Measurements from ENCODE around the gene MED28.
A peak's percentile ranks its signal among the peaks of the same experiment; 100 is the strongest.
"Not testable (repeated sequence)": the region's sequence is repeated elsewhere in the genome, so short reads cannot be mapped to it uniquely, and the experiment has no call there.

The MED28 gene

DNA sequence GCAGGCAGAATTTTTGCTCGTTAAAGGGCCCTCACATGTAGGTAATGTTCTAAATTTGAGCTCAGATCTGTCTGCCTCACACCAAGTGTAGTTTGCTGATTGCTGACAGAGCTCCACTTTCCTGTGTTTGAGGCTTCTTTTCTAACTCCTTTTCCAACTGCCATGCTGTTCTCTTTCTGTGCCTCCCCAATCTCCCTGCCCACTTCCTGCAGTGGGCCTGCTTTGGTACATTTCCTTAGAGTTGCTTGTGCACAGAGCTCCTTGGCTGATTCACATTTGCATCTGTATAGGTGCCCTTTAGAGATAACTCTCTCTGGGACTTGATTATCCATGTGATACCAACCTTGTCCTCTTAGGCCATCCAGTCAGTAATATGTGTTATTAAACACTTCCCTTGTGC lies 4.5 kb downstream of the MED28 start:
- no peak for DNase-seq (ENCODE audit: low spot score)

DNA sequence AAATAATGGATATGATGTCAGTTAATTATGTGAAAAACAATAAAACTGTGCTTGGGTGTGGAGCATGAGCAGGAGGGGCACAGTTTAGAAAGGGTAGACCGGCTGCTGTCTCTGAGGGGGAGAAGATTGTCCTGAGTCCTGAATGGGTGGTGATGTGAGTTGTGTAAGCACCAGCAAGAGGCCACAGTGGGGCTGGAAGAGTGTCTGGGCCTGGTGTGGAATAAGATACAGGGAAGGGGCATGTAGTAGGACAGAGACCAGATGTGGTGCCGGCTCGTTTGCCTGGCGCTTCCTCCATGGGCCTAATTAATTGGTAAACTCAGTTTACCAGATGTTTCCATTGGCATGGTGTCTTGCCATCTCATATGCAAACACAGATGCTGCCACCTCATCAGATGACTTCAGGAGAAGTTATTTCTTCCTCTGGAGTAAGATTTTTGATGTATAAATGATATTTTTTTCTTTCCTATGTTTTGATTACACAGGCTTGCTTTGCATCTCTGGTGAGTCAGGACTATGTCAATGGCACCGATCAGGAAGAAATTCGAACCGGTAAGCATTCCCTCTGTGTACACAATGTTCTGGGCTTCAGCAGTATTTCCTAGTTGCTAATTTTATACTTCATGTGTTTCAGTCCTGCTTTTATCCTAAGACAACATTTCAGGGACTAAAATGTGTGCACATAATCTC lies 5.1 kb downstream of the MED28 start:
- no peak for DNase-seq (ENCODE audit: low spot score)

DNA sequence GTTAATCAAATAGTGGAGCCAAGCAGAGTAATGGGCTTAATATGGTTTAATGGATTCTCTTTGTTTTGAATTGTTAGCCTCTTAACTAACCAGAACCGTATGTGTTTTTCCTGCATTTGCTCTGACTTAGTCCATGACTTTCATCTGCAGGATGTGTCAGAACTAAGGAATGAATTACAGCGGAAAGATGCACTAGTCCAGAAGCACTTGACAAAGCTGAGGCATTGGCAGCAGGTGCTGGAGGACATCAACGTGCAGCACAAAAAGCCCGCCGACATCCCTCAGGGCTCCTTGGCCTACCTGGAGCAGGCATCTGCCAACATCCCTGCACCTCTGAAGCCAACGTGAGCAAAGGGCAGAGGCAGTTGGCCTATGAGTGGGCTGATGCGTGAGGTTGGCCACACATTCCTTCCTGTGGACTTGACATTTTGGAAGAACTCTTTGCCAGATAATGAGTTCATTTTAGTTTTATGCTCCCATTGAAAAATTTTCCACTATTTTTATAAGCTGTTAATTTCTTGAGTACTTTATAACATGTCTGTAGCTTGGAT lies 9.1 kb downstream of the MED28 start:
- DNase-seq (ENCODE audit: low spot score), result no peak

DNA sequence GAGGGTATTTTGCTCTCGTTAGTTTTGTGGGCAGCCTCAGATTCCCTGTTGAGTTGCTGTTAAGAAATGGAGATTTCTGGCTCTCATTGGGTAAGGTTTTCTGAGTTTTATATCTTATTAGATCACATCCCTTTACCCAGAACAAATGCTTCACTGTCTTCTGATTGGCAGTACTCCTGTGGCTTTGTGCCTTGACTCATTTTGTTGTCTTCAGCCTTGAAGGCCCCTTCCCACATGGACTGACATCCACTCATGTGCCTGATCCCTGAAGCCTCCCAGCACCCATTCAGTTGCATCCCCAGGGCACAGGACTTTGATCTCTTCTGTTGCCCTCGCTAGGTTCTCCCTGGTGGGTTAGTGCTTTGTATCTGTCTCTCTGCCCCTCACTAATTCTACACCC lies 10.4 kb downstream of the MED28 start:
- DNase-seq (ENCODE audit: low spot score), result no peak

DNA sequence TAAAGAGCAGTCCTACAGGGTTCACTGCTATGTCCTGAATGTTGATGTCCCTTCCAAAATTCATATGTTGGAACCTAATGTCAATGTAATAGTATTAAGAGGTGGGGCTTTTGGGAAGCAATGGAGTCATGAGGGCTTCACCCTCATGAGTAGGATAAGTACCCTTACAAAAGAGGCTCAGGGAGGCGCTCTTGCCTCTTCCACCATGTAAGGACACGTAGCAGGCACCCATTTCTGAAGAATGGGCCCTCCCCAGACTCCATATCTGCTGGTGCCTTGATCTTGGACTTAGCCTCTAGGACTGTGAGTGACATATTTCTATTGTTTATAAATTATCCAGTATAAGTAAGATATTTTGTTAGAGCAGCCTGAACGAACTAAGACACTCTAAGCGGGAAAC lies 15.8 kb downstream of the MED28 start:
- DNase-seq (ENCODE audit: low spot score), result no peak

DNA sequence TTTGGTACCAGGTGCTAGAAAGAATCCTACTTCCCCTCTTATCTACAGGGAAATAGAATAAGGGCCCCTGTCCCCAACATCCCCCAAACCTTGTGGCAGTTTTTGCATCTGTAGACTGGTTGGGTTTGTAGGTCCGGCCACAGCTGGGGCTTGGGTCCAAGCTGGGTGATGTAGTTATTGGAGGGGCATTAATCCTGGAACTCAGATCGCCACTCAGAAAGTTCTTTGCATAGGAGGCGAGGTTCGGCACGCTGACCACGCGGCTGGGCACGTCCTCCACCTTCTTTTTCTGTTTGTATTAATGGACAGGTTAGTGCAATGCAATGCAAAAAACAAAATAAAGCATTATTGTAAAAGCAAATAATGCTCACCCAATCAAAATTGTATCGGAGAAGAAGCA lies 19.2 kb downstream of the MED28 start:
- no peak for DNase-seq (ENCODE audit: low spot score)

DNA sequence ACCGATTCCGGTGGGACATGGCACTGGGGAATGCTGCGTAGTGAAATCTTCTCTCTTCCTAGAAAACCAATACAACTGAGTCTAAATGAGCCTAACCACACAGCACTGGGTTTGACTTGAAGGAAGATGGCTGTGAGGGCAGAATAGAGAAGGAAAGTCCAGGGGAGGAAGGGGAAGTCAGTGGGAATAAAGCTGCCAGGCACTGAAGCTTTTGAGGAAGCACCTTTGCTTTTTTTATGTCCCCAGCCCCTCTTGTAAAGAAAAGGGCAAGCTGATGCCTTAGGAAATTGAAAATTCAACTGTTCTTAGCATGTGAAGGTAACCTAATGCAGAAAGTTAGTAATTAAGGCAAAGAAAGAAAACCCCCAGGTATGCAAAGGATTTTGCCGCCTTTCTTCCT lies 20.6 kb downstream of the MED28 start:
- DNase-seq (ENCODE audit: low spot score), result no peak

DNA sequence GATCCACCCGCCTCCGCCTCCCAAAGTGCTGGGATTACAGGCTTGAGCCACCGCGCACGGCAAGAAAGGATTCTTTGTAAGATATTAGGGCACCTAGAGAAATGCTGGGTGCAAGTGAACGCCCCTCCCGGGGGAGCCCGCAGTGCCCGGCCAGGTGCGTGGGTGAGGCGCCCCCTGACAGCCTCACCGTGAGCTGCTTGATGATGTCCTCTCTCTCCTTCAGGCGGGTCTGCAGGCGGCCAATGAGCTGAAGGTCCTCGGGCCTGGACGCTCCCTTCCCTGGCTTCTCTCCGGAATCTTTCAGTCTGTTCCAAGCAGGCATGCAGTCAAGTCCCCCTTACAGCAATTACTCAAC lies 21.9 kb downstream of the MED28 start:
- no peak for DNase-seq (ENCODE audit: low spot score)

DNA sequence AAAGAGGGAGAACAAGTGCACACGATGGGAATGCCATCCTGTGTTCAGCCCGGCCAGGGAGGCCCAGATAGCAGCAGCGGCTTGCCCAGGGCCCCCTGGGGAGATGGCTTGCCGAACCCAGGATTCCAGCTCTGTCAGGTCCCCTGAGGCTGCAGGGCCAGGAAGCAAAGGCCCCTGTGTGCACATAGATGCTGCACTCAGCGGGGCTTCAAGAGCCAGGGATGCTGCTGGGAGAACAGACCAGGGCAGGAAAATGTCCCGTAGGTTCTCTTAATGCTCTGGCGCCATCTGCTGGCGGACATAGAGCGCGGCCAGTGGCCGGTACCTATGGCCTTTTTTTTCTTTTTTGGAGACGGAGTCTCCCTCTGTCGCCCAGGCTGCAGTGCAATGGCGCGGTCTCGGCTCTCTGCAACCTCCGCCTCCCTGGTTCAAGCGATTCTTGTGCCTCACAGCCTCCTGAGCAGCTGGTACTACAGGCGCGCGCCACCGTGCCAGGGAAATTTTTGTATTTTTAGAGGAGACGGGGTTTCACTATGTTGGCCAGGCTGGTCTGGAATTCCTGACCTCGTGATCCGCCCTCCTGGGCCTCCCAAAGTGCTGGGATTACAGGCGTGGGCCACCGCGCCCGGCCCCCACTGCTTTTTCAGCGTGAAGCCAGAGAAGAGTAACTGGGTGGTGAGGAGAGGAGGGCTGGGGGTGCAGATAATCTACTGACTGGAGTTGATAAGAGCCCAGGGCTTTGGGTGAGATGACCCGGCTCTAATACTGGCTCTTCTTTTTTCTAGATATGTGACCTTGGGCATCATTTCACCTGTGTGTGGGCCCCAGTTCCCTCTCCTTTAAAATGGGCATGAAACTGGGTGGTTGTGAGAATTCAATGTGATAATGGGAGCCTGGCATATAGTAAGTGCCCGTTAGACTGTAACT lies 22.5 kb downstream of the MED28 start:
- peak; percentile 49 for DNase-seq (ENCODE audit: low spot score)

DNA sequence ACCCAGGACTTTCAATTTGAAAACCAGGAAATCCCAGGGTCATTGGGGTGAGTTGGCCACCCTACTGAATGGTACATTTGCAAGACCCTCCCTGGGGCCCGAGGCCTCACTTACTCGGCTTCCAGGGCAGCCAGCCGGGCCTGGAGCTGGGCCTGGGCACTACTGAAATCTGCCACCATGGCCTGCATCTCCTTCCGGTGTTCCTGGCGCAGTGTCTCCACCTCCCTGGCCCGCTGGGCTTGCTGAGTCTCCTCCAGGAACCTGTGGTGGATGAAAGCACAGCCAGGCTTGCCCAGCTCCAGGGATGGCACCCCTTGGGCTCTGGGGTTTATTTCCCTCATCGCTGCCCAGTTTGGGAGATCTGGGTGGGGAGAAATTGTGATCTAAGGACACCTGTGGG lies 24.7 kb downstream of the MED28 start:
- DNase-seq (ENCODE audit: low spot score), result no peak

DNA sequence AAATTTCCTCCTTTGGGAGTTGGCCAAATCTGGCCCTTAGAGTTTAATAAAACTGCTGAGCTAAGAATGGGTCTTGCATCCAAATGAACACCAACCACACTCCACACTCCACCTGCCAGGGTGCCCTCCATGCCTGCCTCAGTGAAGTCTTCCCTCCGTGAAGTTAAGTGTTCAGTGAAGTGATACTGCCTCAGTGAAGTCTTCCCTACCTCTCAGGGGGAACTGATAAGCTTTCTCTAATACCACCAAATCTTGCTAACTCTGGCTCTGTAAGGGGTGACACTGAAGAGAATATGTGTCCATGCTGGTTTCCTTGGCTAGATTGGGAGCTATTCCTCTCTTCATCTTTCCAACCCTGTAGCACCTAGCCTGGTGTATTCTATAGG lies 27.9 kb downstream of the MED28 start:
- no peak for DNase-seq (ENCODE audit: low spot score)

DNA sequence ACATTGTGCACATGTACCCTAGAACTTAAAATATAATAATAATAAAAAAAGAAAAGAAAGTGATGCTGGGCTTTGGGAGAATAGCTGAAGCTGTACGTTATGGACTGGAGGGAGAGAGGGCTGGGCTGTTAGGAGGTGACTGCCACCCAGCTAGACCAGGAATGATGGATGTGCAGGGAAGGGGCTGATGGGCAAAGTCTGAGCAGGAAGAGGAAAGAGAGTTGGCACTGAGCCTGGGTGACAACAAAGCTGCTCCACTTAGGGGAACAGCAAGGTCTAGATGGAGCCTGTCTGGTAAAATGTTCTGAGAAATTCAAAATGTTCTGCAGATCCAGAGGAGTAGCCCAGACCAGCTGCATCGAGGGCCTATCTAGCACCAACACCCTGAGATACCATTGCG lies 32.3 kb downstream of the MED28 start:
- DNase-seq (ENCODE audit: low spot score), result no peak

DNA sequence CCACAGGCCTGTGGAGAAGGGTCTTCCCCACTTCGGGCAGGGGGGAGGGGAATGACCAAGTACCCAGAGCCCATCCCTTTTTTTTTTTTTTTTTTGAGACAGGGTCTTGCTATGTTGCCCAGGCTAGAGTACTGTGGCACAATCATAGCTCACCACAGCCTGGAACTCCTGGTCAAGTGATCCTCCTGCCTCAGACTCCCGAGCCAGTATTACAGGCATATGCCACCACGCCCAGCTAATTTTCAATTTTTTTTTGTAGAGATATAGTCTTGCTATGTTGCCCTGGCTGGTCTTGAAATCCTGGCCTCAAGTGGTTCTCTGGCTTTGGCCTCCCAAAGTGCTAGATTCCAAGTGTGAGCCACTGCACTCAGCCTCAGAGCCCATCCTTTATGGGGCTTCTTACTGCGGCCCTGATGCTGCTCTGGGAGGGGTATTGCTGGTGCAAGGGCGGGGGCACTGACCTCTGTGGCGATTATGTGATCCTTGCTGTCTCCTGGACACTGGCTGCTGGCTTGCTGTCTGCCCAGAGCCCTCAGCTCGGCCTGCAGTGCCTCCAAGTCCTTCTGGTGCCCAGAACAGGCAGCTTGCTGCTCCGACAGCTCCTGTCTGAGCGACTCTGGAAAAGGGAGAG lies 32.9 kb downstream of the MED28 start:
- DNase-seq (ENCODE audit: low spot score), result no peak

DNA sequence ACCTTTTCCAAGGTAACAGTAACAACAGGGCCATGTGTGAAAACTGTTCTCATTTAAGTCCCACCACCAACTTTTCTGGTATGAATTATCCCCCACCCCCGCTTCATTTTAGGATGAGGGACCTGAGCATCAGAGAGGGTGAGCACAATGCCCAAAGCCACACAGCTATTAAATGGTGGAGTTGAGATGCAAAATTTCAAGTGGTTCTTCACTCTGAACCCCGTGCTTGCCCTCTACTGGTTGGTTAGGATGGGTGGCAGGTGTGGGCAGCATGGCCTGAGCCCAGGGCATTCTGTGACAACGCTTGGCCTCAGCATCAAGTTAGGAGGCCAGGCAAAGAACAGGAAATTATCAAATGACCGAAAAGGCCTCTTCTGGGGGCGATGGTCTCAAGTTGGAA lies 33.5 kb downstream of the MED28 start:
- no peak for DNase-seq (ENCODE audit: low spot score)

DNA sequence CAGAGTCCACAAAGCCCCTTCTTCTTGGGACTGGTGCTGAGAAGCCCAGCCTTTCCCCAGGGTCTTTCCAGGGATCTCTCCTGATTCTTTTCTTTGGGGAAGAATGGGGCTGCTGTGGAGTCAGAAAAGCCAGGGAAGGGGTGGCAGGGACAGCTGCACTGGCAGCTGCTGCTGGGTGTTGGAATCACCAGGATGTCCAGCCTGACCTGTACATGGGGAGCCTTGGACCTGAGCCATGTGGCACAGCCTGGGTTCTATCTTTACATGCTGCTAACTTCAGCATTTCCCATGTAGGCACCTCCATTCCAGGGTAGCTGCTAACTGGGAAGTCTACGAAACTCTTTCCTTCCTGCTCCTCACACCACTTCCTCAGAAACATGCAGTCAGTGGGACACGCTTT lies 36.0 kb downstream of the MED28 start:
- no peak for DNase-seq (ENCODE audit: low spot score)

DNA sequence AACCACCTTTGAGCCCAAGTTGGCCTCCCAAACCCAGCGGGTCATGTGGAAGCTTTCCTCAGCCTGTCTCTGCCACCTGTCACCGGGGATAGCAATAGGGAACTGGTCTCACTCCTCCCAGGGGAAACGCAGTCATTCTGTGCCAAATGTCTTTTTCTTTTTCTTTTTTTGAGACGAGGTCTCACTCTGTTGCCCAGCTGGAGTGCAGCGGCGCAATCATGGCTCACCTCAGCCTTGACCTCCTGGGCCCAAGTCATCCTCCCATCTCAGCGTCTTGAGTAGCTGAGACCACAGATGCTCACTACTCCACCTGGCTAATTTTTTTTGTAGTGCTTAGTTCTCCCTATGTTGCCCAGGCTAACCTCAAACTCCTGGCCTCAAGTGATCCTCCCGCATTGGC lies 40.3 kb downstream of the MED28 start:
- no peak for DNase-seq (ENCODE audit: low spot score)

DNA sequence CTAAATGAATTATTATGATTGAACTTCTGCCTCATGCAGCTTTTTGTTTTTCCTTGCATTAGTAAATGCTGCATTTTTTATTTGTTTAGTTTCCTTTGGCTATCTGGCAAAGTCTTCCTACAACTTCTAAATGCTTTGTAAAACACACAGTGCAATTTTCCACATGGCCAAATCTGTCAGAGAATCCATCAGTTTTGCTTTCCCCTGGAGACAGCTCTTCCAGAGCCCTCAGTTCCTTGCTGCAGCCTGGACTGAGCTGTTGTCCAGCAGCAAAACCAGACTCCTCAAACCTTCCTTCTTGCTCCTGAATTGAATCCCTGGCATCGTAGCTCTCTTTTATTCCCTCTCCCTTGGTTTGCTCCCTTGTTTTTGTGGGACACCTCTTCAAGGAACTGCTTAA lies 42.6 kb downstream of the MED28 start:
- no peak for DNase-seq (ENCODE audit: low spot score)

DNA sequence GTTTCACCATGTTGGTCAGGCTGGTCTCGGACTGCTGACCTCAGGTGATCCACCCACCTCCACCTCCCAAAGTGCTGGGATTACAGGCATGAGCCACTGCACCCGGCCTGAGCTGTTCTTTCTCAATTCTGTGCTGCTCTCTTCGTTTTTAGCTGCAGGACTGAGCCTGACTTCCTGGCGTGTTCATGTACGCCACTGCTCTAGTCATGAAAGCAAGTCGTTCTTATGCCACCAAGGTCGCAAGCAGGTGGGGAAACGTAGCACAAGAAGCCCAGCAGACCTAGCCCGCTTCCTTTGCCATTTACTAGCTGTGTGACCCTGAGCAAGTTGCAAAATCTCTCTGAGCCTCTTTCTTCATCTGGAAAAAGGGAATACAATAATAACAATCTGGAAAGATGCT lies 43.4 kb downstream of the MED28 start:
- no peak for DNase-seq (ENCODE audit: low spot score)

DNA sequence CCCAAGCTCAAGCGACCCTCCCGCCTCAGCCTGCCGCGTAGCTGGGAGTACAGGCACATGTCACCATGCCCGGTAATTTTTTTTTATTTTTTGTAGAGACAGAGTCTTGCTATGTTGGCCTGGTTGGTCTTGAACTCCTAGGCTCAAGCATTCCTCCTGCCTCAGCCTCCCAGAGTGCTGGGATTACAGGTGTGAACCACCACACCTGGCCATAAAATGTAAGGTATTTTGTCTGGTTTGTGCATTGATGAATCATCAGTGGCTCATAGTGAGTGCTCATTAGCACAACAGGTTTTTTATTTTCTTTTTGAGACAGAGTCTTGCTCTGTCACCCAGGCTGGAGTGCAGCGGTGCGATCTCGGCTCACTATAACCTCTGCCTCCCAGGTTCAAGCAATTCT lies 44.8 kb downstream of the MED28 start:
- DNase-seq (ENCODE audit: low spot score), result not testable (repeated sequence)

DNA sequence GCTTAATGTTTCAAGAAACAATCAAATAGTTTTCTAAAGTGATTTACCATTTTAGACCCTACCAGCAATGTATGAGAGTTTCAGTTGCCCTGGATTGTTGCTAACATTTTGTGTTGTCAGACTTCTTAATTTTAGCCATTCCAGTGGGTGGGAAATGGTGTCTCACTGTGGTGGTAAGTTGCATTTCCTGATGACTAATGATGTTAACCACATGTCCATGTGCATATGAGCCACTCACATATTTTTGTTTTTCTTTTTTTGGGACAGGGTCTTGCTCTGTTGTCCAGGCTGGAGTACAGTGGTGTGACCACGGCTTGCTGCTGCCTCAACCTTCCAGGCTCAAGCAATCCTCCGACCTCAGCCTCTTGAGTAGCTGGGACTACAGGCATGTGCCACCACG lies 48.3 kb downstream of the MED28 start:
- DNase-seq (ENCODE audit: low spot score), result no peak

DNA sequence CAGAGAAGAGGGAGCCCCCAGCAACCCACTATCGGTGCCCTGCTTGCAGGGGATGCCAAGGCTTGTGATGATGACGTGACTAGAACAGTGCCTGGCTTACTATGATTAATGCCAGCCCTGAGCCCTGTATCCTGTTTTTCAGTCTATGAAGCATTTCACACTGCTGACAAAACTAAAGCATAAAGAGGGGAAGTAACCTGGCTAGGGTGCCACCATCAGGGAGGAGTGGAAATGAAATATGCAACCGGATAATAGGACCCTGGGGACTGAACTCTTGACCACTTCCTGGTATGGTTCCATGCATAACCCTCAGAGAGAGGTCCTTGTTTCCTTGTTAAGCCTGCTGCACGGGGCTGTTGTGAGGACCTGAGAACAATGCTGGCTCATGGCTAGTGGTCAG lies 50.3 kb downstream of the MED28 start:
- no peak for DNase-seq (ENCODE audit: low spot score)

DNA sequence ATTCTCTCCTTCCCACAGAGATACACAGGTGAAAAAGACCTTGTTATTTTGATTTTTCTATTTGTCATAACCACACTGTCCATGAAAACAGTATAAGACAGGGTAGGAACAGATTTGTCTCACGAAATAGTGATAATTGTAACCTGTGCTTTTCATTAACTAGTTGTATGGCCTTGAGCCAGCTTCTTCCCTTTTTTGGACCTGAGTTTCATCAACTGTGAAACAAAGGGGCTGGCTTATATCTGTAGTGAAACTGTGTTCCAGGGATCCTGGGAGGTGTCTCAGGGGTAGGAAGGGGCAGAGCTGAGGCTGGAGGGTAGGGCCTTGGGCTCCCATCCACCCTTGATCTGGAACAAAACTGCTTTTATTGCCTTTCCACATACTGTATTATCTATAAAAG lies 50.9 kb downstream of the MED28 start:
- no peak for DNase-seq (ENCODE audit: low spot score)

DNA sequence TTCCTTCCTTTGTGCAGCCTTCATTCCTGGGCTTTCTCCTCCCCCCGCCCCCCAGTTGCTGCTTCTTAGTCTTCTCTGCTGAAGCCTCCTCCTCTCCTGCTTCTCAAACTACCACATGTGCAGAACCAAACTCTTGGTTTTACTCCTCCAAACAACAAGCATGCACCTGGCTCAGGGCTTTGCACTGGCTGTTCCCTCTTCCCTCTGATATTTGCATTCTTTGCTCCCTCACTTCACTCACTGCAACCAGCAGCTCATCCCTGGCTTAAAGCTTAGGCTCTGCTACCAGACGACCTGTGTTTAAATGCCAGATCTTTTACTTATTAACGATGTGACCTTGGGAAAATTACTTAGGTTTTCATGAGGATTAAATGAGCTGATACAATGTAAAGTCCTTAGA lies 51.4 kb downstream of the MED28 start:
- DNase-seq (ENCODE audit: low spot score), result no peak

Measured in CD4-positive, alpha-beta T cell treated with Interleukin-6 at 100 ng/mL for 8 hours (primary cell).